HepG2 (cell line): ENCODE data around the gene MXRA8. TPM values are rescaled to one million over a fixed set of nuclear protein-coding genes. Genes with fewer than 3 reads are reported as not detected.

Experiments used
- ARNT ChIP-seq: fragments of 450-650 bp; IDR thresholded peaks from 2 replicates; pipeline ENCODE4 v1.6.1; 2017
- CAMTA2 ChIP-seq: sonication (generic); formaldehyde crosslinking; IDR thresholded peaks from 2 replicates; pipeline ENCODE4 v1.4.0; 2020; ENCODE audit warnings: mild to moderate bottlenecking, missing genetic modification reagents, borderline replicate concordance
- CBFB ChIP-seq: sonication (generic); formaldehyde crosslinking; IDR thresholded peaks from 2 replicates; pipeline ENCODE4 v1.4.0; 2020; ENCODE audit warnings: missing genetic modification reagents
- IKZF1 ChIP-seq: fragments of 450-650 bp; IDR thresholded peaks from 2 replicates; pipeline ENCODE4 v1.7.1; 2016
- ISL2 ChIP-seq: sonication (generic); formaldehyde crosslinking; IDR thresholded peaks from 2 replicates; pipeline ENCODE4 v1.5.0; 2020; ENCODE audit warnings: missing genetic modification reagents
- KAT7 ChIP-seq: IDR thresholded peaks from 2 replicates; pipeline ENCODE4 v1.6.1; 2018; ENCODE audit warnings: borderline replicate concordance, missing compliant biosample characterization
- MBD4 ChIP-seq: IDR thresholded peaks from 2 replicates; pipeline ENCODE4 v1.6.1; 2012; ENCODE audit warnings: low read length, inconsistent platforms, borderline replicate concordance
- MXD3 ChIP-seq: IDR thresholded peaks from 2 replicates; pipeline ENCODE4 v1.6.1; 2016; ENCODE audit warnings: mild to moderate bottlenecking, missing biosample characterization, missing genetic modification reagents
- NAIF1 ChIP-seq: sonication (generic); formaldehyde crosslinking; IDR thresholded peaks from 2 replicates; pipeline ENCODE4 v1.5.0; 2020; ENCODE audit warnings: mild to moderate bottlenecking, missing genetic modification reagents, borderline replicate concordance
- NCOA1 ChIP-seq: sonication (generic); formaldehyde crosslinking; IDR thresholded peaks from 2 replicates; pipeline ENCODE4 v1.9.0; 2021; ENCODE audit warnings: missing genetic modification reagents
- NFKB2 ChIP-seq: sonication (generic); formaldehyde crosslinking; IDR thresholded peaks from 2 replicates; pipeline ENCODE4 v1.4.0; 2020; ENCODE audit warnings: missing genetic modification reagents, borderline replicate concordance
- RAD21 ChIP-seq: fragments of 450-650 bp; formaldehyde crosslinking; IDR thresholded peaks from 2 replicates; pipeline ENCODE4 v1.5.0; 2020; ENCODE audit warnings: mild to moderate bottlenecking
- REL ChIP-seq: sonication (generic); formaldehyde crosslinking; conservative IDR thresholded peaks from 2 replicates; pipeline ENCODE4 v1.8.0; 2022; ENCODE audit warnings: mild to moderate bottlenecking, missing genetic modification reagents, moderate library complexity
- SNAPC5 ChIP-seq: sonication (generic); formaldehyde crosslinking; IDR thresholded peaks from 2 replicates; pipeline ENCODE4 v1.8.1; 2023; ENCODE audit warnings: mild to moderate bottlenecking, missing genetic modification reagents, borderline replicate concordance
- SOX13 ChIP-seq, 3 experiments: fragments of 450-650 bp in 1 of 3; sonication (generic) in 1 of 3; formaldehyde crosslinking in 1 of 3; IDR thresholded peaks in 2 of 3; conservative IDR thresholded peaks in 1 of 3; 2 replicates each; pipeline versions ENCODE4 v1.5.0 to v1.6.1; 2016 to 2020; ENCODE audit warnings: antibody characterized with exemption in 1 of 3, mild to moderate bottlenecking in 1 of 3, missing compliant biosample characterization in 1 of 3, missing genetic modification reagents in 1 of 3, moderate library complexity in 1 of 3
- ZFP82 ChIP-seq: sonication (generic); formaldehyde crosslinking; IDR thresholded peaks from 2 replicates; pipeline ENCODE4 v1.5.1; 2020; ENCODE audit warnings: mild to moderate bottlenecking, missing genetic modification reagents, borderline replicate concordance
- ZNF136 ChIP-seq: sonication (generic); formaldehyde crosslinking; IDR thresholded peaks from 2 replicates; pipeline ENCODE4 v1.8.1; 2022; ENCODE audit warnings: low read depth, mild to moderate bottlenecking, moderate library complexity, missing genetic modification reagents
- ZNF430 ChIP-seq: sonication (generic); formaldehyde crosslinking; IDR thresholded peaks from 2 replicates; pipeline ENCODE4 v1.9.0; 2021; ENCODE audit warnings: mild to moderate bottlenecking, missing genetic modification reagents
- ZNF446 ChIP-seq: sonication (generic); formaldehyde crosslinking; IDR thresholded peaks from 2 replicates; pipeline ENCODE4 v1.5.0; 2020; ENCODE audit warnings: mild to moderate bottlenecking, missing genetic modification reagents
- ZNF576 ChIP-seq: sonication (generic); formaldehyde crosslinking; IDR thresholded peaks from 2 replicates; pipeline ENCODE4 v1.4.0; 2020; ENCODE audit warnings: mild to moderate bottlenecking, missing genetic modification reagents
- ZNF850 ChIP-seq: sonication (generic); formaldehyde crosslinking; conservative IDR thresholded peaks from 2 replicates; pipeline ENCODE4 v1.9.0; 2021; ENCODE audit warnings: mild to moderate bottlenecking, missing genetic modification reagents
- ZSCAN25 ChIP-seq: sonication (generic); formaldehyde crosslinking; IDR thresholded peaks from 2 replicates; pipeline ENCODE4 v1.8.0; 2022; ENCODE audit warnings: mild to moderate bottlenecking, missing genetic modification reagents
- polyA plus RNA-seq, 8 experiments: library from polyadenylated mRNA; depleted of rRNA in 3 of 8; stranded (reverse) in 7 of 8; unstranded in 1 of 8; fragments of >200 nt; fragmentation: Illumina TruSeq in 4 of 8; extraction: Trizol in 4 of 8; gene quantifications; 2 replicates each; pipeline versions ENCODE4 v1.2.1 to v1.2.3, GENCODE V29; 2011 to 2016; ENCODE audit warnings: low read depth in 4 of 8, missing spikeins in 1 of 8, mixed read lengths in 1 of 8; ENCODE audit not compliant: insufficient read depth in 1 of 8
- total RNA-seq, 5 experiments: library from RNA; depleted of rRNA; stranded (reverse); fragments of >200 nt; fragmentation: Illumina TruSeq; extraction: Trizol; gene quantifications; 2 replicates each; pipeline ENCODE4 v1.2.3, GENCODE V29; 2016; ENCODE audit warnings: low read depth in 1 of 5
- TF ChIP-seq, protein P1 (sequence below): sonication (generic); formaldehyde crosslinking; IDR thresholded peaks from 2 replicates; pipeline ENCODE4 v1.4.0; 2020; ENCODE audit warnings: missing genetic modification reagents, borderline replicate concordance
- TF ChIP-seq, protein P2 (sequence below): sonication (generic); formaldehyde crosslinking; IDR thresholded peaks from 2 replicates; pipeline ENCODE4 v1.8.0; 2022; ENCODE audit warnings: low read depth, missing genetic modification reagents

MXRA8 gene
- total and polyA plus RNA-seq, 2 of the 13 experiments (the other 11 are each of a cell fraction or from before 2014, with no cell fraction given): 19.8 to 44.8 TPM

DNA sequence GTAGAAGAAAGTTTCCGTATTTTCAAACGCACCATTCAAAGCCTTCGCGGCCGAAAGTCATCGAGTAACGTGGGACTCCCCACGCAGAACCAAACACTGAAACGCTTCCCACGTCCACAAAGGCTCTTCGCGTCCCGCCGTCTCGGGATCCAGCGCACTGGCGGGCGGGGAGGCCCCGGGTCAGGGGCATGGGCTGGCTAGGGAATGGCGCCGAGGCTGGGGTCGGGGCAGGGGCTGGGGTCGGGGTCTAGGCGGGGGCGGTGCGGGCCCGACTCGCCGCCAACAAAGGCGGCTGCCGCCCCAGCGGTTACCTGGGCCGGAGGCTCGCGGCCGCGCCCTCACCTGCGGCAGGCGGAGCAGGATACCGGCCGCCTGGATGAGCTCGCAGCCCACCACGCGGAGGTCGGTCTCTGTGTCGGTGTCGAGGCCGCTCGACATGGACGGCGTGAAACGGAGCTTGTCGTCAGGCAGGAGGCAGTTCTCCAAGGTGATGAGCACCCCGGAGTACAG is 40.4 kb upstream of the MXRA8 start (continued):
- TF ChIP-seq ZNF576 (CRISPR knock-in tag) (no peak), MXD3 (0 out of 2 replicates have a peak, but pooled peaks have one; percentile 0), ISL2 (CRISPR knock-in tag) (no peak), ZNF430 (CRISPR knock-in tag) (0 out of 2 replicates have a peak, but pooled peaks have one; percentile 27), CAMTA2 (CRISPR knock-in tag) (0 out of 2 replicates have a peak, but pooled peaks have one; percentile 14), RAD21 (CRISPR knock-in tag) (peak; percentile 26; the same call in 1 of the 2 replicates), NFKB2 (CRISPR knock-in tag) (no peak), ZSCAN25 (CRISPR knock-in tag) (no peak), ZNF850 (CRISPR knock-in tag) (no peak; the same call in 1 of the 2 replicates), MBD4 (no peak), KAT7 (no peak), ZFP82 (CRISPR knock-in tag) (0 out of 2 replicates have a peak, but pooled peaks have one; percentile 50), CBFB (CRISPR knock-in tag) (no peak), SNAPC5 (CRISPR knock-in tag) (no peak), NCOA1 (CRISPR knock-in tag) (no peak), ZNF136 (CRISPR knock-in tag) (no peak), ZNF446 (CRISPR knock-in tag) (peak; percentile 46; the same call in 1 of the 2 replicates), SOX13 (IDR thresholded peaks at IDR 0.05) (no peak), SOX13 (CRISPR knock-in tag; conservative IDR thresholded peaks at IDR 0.05 in 1 of 2, IDR thresholded peaks at IDR 0.05 in 1 of 2) (no peak), IKZF1 (no peak), REL (CRISPR knock-in tag) (0 out of 2 replicates have a peak, but pooled peaks have one; percentile 22), NAIF1 (CRISPR knock-in tag) (peak; percentile 10; the same call in 1 of the 2 replicates), ARNT (no peak)
- TF ChIP-seq, protein P1, sequence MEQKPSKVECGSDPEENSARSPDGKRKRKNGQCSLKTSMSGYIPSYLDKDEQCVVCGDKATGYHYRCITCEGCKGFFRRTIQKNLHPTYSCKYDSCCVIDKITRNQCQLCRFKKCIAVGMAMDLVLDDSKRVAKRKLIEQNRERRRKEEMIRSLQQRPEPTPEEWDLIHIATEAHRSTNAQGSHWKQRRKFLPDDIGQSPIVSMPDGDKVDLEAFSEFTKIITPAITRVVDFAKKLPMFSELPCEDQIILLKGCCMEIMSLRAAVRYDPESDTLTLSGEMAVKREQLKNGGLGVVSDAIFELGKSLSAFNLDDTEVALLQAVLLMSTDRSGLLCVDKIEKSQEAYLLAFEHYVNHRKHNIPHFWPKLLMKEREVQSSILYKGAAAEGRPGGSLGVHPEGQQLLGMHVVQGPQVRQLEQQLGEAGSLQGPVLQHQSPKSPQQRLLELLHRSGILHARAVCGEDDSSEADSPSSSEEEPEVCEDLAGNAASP (CRISPR knock-in tag): no peak
- TF ChIP-seq, protein P2, sequence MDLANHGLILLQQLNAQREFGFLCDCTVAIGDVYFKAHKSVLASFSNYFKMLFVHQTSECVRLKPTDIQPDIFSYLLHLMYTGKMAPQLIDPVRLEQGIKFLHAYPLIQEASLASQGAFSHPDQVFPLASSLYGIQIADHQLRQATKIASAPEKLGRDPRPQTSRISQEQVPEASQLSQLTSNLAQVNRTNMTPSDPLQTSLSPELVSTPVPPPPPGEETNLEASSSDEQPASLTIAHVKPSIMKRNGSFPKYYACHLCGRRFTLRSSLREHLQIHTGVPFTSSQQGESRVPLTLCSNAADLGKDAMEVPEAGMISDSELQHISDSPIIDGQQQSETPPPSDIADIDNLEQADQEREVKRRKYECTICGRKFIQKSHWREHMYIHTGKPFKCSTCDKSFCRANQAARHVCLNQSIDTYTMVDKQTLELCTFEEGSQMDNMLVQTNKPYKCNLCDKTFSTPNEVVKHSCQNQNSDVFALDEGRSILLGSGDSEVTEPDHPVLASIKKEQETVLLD (CRISPR knock-in tag): no peak
